ENCODE results near the gene DNAH10. TPM values are rescaled to one million over a fixed set of nuclear protein-coding genes. Genes with fewer than 3 reads are reported as not detected.

Gene DNAH10
- total RNA-seq, 3 donors from 2014 or later: 0.14 to 0.24 (median 0.20) TPM

DNA sequence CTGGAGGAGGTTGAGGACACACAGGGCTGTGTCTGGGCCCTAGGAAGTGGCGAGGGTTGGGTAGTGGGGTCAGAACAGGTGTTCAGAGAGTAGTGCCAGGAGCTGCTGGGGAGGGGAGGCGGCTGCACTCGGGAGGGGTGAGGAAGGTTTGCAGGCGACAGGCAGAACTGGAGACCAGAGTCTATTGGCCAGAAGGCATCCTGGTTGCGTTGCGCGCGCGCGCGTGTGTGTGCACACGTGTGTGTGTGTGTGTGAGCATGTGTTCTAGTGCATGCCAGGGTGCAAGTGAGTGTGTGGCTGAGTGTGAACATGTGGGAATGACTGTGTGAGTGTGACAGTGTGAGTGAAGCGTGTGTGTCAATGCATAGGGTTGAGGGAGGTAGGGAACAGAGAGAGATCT lies 124.2 kb downstream of the DNAH10 start:
- no peak for DNase-seq
- Mint-ChIP-seq H3K4me1 (ENCODE audit: low read depth) (no peaks in the 10 kb centered on the region), H3K27me3 (ENCODE audit: low read depth) (peaks cover 20% of the 10 kb centered on the region), H3K4me3 (no peak overlapping the region), H3K9me3 (no peaks in the 10 kb centered on the region), H3K36me3 (ENCODE audit: insufficient read depth) (no peaks in the 10 kb centered on the region)
- ATAC-seq: no peak

DNA sequence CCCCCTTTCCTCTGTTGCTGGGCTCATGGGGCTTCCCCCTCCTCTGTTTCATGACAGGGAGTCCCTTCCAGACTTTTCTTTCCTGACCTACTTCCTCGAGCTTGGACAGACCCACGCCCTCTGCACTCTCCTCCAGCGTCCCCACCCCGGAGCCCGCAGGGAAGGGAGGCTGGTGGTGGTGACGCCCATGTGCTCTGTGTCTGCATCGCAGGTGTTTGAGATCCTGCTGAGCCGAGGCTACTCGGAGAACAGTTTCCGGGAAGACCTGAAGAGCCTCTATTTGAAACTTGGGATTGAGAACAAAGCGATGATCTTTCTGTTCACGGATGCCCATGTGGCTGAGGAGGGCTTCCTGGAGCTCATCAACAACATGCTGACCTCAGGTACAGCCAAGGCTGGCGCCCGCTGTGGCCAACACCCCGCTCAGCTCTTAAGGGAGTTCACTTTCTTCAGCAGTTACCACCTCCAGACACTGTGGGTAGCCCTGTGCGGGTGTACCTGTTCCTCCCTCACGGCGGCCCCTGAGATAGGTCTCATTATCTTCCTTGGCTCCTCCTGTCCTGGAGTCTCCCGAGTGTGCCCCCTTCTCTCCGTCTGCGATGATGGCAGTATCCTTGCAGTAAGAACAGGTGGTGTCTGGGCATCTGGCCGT lies 125.0 kb downstream of the DNAH10 start:
- no peaks in the 10 kb centered on the region for H3K36me3 Mint-ChIP-seq (ENCODE audit: insufficient read depth)
- no peaks in the 10 kb centered on the region for H3K9me3 Mint-ChIP-seq
- no peak for DNase-seq

DNA sequence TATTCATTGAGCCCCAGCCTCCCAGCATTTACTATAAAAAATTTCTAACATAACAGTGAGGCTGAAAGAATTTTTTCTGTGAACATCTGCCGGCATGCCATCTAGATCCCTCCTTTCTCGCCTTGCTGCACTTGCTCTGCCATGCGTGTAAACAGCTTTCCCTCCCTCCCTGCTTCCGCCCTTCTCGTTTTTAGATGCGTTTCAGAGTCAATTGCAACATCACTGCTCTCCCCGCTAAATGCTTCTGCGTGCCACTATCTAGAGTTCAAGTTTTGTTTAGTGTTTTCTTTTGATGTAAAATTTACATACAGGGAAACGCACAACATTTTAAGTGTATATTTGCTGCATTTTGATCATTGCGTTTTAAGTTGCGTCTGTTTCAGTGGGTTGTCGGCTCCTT lies 126.9 kb downstream of the DNAH10 start:
- Mint-ChIP-seq H3K36me3 (ENCODE audit: insufficient read depth) (no peaks in the 10 kb centered on the region), H3K4me1 (ENCODE audit: low read depth) (no peaks in the 10 kb centered on the region), H3K27me3 (ENCODE audit: low read depth) (peaks cover 16% of the 10 kb centered on the region), H3K4me3 (no peak overlapping the region), H3K9me3 (no peaks in the 10 kb centered on the region)
- no peak for ATAC-seq
- DNase-seq: no peak

More for the DNA sequence above, 125.0 kb downstream of the DNAH10 start:
- no peaks in the 10 kb centered on the region for H3K4me1 Mint-ChIP-seq (ENCODE audit: low read depth)
- peaks cover 22% of the 10 kb centered on the region for H3K27me3 Mint-ChIP-seq (ENCODE audit: low read depth)
- no peak for ATAC-seq
- no peak overlapping the region for H3K4me3 Mint-ChIP-seq

DNA sequence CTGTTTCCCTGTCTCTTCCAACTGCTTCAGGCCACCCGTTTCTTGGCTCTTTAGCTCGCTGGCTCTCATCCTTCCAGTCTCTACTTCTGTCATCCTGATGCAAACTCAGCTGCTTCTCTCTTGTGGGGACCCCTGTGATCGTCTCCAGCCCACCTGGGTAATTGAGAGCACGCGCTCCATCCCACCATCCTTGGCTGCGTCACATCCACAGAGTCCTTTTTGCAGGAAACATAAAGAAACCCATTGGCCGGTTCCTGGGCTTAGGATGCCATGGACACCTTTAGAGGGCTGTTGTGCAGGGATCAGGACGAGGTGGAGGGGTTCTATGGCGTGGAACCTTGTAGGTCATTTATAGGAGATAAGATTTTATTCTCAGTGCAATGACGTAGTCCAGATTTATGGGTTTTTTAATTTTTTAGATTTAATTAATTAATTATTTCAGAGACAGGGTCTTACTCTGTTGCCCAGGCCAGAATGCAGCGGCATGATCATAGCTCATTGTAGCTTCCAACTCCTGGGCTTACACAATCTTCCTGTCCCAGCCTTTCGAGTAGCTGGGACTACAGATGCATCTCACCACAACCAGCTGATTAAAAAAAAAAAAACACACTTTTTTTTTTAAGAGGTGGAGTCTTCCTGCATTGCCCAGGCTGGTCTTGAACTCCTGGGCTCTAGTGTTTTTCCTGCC lies 127.9 kb downstream of the DNAH10 start:
- Mint-ChIP-seq H3K4me3 (no peak overlapping the region), H3K4me1 (ENCODE audit: low read depth) (no peaks in the 10 kb centered on the region), H3K9me3 (no peaks in the 10 kb centered on the region), H3K36me3 (ENCODE audit: insufficient read depth) (no peaks in the 10 kb centered on the region), H3K27me3 (ENCODE audit: low read depth) (peaks cover 21% of the 10 kb centered on the region)
- no peak for DNase-seq
- ATAC-seq: no peak

DNA sequence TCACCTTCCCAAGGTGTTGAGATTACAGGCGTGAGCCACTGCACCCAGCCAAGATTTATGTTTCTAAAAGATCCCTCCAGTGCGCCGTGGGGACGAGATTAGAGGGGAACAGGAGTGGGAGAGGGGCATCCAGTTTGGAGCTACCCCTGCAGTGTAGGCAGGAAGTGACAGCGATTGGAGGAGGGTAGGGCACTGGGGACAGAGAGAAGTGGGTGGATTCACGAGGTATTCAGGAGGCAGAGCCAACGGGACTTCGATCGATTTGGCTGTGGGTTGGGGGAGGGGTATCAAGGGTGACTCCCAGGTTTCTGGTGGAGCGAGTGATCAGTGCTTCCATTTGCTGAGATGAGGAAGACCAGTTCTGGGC lies 128.4 kb downstream of the DNAH10 start:
- no peak overlapping the region for H3K4me3 Mint-ChIP-seq
- no peaks in the 10 kb centered on the region for H3K4me1 Mint-ChIP-seq (ENCODE audit: low read depth)
- ATAC-seq: no peak
- no peaks in the 10 kb centered on the region for H3K9me3 Mint-ChIP-seq
- H3K36me3 Mint-ChIP-seq (ENCODE audit: insufficient read depth): no peaks in the 10 kb centered on the region
- DNase-seq: no peak
- H3K27me3 Mint-ChIP-seq (ENCODE audit: low read depth): peaks cover 21% of the 10 kb centered on the region

DNA sequence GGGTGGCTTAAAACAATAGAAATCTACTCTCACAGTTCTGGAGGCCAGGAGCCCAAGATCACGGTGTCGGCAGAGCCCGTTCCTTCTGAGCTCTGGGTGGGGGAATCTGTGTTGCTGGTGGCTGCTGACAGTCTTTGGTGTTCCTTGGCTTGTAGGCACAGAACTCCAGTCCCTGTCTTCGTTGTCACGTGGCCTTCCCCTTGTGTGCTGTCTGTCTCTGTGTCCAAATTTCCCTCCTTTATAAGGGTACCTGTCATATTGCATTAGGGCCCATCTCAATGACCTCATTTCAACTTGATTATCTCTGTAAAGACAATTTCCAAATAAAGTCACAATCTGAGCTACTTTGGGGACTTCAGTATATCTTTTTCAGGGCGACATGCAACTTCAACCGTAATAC lies 128.9 kb downstream of the DNAH10 start:
- H3K9me3 Mint-ChIP-seq: no peaks in the 10 kb centered on the region
- no peaks in the 10 kb centered on the region for H3K36me3 Mint-ChIP-seq (ENCODE audit: insufficient read depth)
- H3K4me1 Mint-ChIP-seq (ENCODE audit: low read depth): no peaks in the 10 kb centered on the region
- DNase-seq: no peak
- no peak overlapping the region for H3K4me3 Mint-ChIP-seq
- ATAC-seq: no peak
- H3K27me3 Mint-ChIP-seq (ENCODE audit: low read depth): peaks cover 20% of the 10 kb centered on the region

DNA sequence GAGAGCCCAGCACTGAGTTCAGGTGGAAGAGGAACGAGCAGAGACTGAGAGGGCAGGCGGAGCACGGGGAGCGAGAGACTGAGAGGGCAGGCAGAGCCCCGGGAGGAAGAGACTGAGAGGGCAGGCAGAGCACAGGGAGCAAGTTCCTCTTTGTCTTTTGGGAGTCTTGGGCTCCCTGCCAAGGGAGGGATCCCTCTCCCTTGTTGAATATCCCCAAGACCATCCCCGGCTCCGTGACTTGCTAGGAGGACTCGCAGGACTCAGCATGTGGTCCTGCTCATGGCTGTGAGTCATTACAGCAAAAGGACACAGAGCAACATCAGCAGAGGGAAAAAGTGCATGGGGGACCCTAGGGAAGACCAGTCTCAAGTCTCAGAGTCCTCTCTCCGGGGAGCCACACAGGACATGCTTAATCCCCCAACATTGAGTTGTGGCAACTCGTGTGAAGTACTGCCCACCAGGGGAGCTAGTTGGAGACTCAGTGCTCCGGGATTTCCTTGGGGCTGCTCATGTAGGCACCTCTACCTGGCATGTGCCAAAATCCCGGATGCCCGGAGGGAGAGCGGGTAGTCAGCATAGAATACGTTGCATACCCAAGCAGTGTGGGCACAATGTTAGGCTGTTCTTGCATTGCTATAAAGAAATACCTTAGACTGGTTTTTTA lies 129.5 kb downstream of the DNAH10 start:
- no peak overlapping the region for H3K4me3 Mint-ChIP-seq
- H3K9me3 Mint-ChIP-seq: no peaks in the 10 kb centered on the region
- peaks cover 18% of the 10 kb centered on the region for H3K27me3 Mint-ChIP-seq (ENCODE audit: low read depth)
- ATAC-seq (no peak), DNase-seq (no peak)
- no peaks in the 10 kb centered on the region for H3K4me1 Mint-ChIP-seq (ENCODE audit: low read depth)
- no peaks in the 10 kb centered on the region for H3K36me3 Mint-ChIP-seq (ENCODE audit: insufficient read depth)

DNA sequence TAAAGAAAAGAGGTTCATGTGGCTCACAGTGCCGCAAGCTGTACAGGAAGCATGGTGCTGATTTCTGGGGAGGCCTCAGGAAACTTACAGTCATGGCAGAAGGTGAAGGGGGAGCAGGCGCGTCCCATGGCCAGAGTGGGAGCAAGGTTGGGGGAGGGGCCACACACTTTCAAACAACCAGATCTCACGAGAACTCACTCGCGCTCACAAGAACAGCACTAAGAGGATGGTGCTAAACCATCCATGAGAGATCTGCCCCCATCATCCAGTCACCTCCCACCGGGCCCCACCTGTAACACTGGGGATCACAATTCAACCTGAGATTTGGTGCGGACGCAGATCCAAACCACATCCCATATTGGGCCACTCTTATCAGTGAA lies 130.1 kb downstream of the DNAH10 start:
- Mint-ChIP-seq H3K36me3 (ENCODE audit: insufficient read depth) (no peaks in the 10 kb centered on the region), H3K4me1 (ENCODE audit: low read depth) (no peaks in the 10 kb centered on the region), H3K27me3 (ENCODE audit: low read depth) (peaks cover 18% of the 10 kb centered on the region), H3K4me3 (no peak overlapping the region), H3K9me3 (no peaks in the 10 kb centered on the region)
- DNase-seq (no peak), ATAC-seq (no peak)

DNA sequence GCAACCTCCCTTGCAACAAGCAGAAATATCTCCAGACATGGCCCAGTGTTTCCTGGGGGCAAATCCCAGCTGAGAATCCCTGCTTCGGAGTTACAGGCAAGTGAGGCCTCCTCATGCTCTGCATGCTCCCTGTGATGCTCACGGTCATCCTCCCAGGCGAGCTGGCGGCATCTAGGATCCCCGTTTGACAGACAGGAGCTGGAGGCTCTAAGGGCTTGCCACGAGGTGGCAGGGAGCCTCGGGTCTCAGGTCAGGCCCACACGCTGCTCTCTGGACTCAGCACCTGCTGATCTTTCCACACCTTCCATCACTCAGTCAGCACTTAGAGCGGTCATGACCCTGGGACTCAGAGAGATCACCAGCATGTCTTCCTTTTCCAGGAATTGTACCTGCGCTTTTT lies 130.8 kb downstream of the DNAH10 start:
- H3K4me1 Mint-ChIP-seq (ENCODE audit: low read depth): no peaks in the 10 kb centered on the region
- ATAC-seq: no peak
- no peaks in the 10 kb centered on the region for H3K9me3 Mint-ChIP-seq
- H3K4me3 Mint-ChIP-seq: no peak overlapping the region
- peaks cover 18% of the 10 kb centered on the region for H3K27me3 Mint-ChIP-seq (ENCODE audit: low read depth)
- H3K36me3 Mint-ChIP-seq (ENCODE audit: insufficient read depth): no peaks in the 10 kb centered on the region
- DNase-seq: no peak

DNA sequence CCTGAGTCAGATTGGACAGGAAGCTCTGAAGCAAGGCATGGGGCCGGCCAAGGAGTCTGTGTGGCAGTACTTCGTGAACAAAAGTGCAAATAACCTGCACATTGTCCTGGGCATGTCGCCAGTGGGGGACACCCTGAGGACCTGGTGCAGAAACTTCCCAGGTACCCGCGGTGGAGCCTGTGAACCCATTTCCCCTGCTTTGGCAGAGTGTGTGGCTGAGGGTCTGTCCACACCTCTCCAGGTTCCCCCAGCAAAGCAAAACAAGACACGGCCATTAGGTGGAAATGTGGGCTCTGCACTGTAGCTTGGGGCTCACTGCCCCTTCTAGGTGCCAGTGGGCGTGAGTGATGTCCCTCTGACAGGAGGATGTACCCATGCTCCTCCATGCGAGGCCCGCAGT lies 131.2 kb downstream of the DNAH10 start:
- H3K4me1 Mint-ChIP-seq (ENCODE audit: low read depth): no peaks in the 10 kb centered on the region
- DNase-seq: no peak
- no peaks in the 10 kb centered on the region for H3K9me3 Mint-ChIP-seq
- no peak for ATAC-seq
- no peak overlapping the region for H3K4me3 Mint-ChIP-seq
- peaks cover 18% of the 10 kb centered on the region for H3K27me3 Mint-ChIP-seq (ENCODE audit: low read depth)
- H3K36me3 Mint-ChIP-seq (ENCODE audit: insufficient read depth): no peaks in the 10 kb centered on the region

DNA sequence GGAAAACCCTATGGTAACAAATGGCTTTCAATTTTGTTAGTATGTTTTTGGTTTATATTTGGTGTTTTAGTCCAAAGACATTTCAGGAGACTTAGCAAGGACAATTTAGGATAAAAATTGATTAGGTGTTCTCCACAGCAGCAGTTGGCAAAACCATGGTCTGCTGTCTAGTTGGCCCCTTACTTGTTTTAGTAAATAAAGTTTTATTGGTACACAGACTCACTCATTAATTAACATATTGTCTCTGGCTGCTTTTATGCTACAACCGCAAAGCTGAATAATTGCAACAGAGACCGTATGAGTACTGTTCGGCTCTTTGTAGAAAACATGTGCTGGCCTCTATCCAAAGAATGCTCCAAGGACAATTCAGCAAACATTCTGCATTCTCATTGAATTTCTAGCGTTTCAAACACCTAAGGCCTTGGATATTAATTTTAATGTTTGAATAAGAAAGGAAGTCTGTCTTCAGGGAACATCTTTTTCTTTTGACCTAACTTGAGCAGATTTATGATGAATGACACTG lies 132.8 kb downstream of the DNAH10 start:
- ATAC-seq: no peak

DNA sequence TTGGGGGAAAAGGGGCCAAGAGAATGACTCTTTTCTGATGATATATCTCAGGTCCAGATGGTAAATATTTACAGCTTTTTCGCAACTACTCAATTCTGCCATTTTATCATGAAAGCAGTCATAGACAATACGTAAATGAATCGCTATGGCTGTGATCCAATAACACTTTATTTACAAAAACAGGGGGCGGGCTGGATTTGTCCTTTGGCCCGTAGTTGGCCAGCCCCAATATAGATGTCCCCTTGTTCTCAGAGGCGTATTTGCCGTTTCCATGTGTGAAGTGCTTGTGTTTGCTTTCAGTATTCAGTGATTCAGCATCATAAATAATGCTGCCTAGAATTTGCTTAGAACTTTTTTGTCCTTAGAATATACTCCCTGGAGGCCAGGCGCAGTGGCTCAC lies 133.3 kb downstream of the DNAH10 start:
- peaks cover 15% of the 10 kb centered on the region for H3K27me3 Mint-ChIP-seq (ENCODE audit: low read depth)
- no peak overlapping the region for H3K4me3 Mint-ChIP-seq
- ATAC-seq: no peak
- no peaks in the 10 kb centered on the region for H3K4me1 Mint-ChIP-seq (ENCODE audit: low read depth)
- no peak for DNase-seq
- no peaks in the 10 kb centered on the region for H3K36me3 Mint-ChIP-seq (ENCODE audit: insufficient read depth)
- no peaks in the 10 kb centered on the region for H3K9me3 Mint-ChIP-seq

More for the DNA sequence above, 132.8 kb downstream of the DNAH10 start:
- Mint-ChIP-seq H3K27me3 (ENCODE audit: low read depth) (peaks cover 16% of the 10 kb centered on the region), H3K36me3 (ENCODE audit: insufficient read depth) (no peaks in the 10 kb centered on the region), H3K9me3 (no peaks in the 10 kb centered on the region), H3K4me1 (ENCODE audit: low read depth) (no peaks in the 10 kb centered on the region), H3K4me3 (no peak overlapping the region)
- DNase-seq: no peak

DNA sequence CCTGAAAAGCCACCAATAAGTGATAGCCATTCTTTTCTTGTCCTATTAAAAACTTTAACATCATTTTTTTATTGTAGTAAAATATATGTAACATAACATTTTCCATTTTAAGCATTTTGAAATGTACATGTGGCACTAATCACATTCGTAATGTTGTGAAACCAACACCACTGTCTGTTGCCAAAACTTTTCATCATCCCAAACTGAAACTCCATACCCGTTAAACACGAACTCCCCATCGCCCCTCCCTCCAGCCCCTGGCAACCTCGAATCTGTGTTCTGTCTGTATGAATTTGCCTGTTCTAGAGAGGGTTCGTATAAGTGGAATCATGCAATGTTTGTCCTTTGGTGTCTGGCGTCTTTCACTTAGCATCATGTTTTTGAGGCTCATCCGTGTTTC lies 134.7 kb downstream of the DNAH10 start:
- DNase-seq (no peak), ATAC-seq (no peak)
- Mint-ChIP-seq H3K4me1 (ENCODE audit: low read depth) (peaks cover 5% of the 10 kb centered on the region), H3K27me3 (ENCODE audit: low read depth) (peaks cover 11% of the 10 kb centered on the region), H3K9me3 (no peaks in the 10 kb centered on the region), H3K36me3 (ENCODE audit: insufficient read depth) (no peaks in the 10 kb centered on the region), H3K4me3 (no peak overlapping the region)

DNA sequence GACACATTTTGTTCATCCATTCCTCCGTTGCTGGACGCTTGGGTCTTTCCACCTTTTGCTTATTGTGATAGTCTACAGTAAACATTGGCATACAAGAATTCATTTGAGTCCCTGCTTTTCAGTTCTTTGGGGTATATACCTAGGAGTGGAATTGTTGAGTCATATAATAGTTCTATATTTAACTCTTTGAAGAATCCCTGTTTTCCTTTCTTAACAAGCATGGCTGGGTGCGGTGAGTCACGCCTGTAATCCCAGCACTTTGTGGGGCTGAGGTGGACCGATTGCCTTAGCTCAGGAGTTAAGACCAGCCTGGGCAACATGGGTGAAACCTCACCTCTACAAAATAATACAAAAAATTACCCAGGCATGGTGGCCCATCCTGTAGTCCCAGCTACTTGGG lies 135.1 kb downstream of the DNAH10 start:
- H3K9me3 Mint-ChIP-seq: no peaks in the 10 kb centered on the region
- peaks cover 6% of the 10 kb centered on the region for H3K4me1 Mint-ChIP-seq (ENCODE audit: low read depth)
- no peak overlapping the region for H3K4me3 Mint-ChIP-seq
- peaks cover 11% of the 10 kb centered on the region for H3K27me3 Mint-ChIP-seq (ENCODE audit: low read depth)
- no peak for DNase-seq
- no peak for ATAC-seq
- H3K36me3 Mint-ChIP-seq (ENCODE audit: insufficient read depth): no peaks in the 10 kb centered on the region

DNA sequence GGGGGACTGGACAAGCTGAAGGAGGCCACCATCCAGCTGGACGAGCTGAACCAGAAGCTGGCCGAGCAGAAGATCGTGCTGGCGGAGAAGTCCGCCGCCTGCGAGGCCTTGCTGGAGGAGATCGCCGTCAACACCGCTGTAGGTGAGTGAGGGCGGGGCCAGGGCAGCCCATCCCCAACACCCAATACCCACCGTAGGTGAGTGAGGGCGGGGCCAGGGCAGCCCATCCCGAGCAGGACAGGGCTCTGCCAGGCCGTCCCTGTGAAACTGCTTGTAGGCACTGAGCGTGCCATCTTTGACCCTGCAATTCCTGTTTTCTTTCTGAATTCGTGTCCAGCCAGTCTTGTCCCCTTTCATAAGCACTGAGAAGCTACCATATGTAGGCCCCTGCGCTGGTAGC lies 136.6 kb downstream of the DNAH10 start:
- H3K4me3 Mint-ChIP-seq: no peak overlapping the region
- peaks cover 6% of the 10 kb centered on the region for H3K4me1 Mint-ChIP-seq (ENCODE audit: low read depth)
- ATAC-seq (no peak), DNase-seq (no peak)
- H3K27me3 Mint-ChIP-seq (ENCODE audit: low read depth): peaks cover 9% of the 10 kb centered on the region
- H3K9me3 Mint-ChIP-seq: no peaks in the 10 kb centered on the region
- H3K36me3 Mint-ChIP-seq (ENCODE audit: insufficient read depth): no peaks in the 10 kb centered on the region

Data from activated T-cell treated with anti-CD3 and anti-CD28 coated beads, Interleukin-2, amount 50 U/mL, for 4 hours (primary cell).